Transverse colon (tissue), 3 donors: Measurements from ENCODE around the gene AHI1.

Experiments
- EP300 ChIP-seq: sonication (generic); formaldehyde crosslinking; IDR thresholded peaks from one replicate; pipeline ENCODE4 v1.6.1; 2017; ENCODE audit warnings: antibody characterized with exemption, low read depth
- POLR2A ChIP-seq: fragments of 450-650 bp; IDR thresholded peaks from one replicate; pipeline ENCODE4 v1.6.1; 2016; ENCODE audit warnings: antibody characterized with exemption, mild to moderate bottlenecking, moderate library complexity
- TF ChIP-seq, protein P1 (sequence below), 5 experiments: fragments of 200-600 bp in 3 of 5; fragments of 450-650 bp in 2 of 5; sonication (generic) in 3 of 5; IDR thresholded peaks; 1 replicate in 2 of 5; 2 replicates in 3 of 5; pipeline ENCODE4 v1.5.1; 2016 to 2017; ENCODE audit warnings: antibody characterized with exemption in 5 of 5, inconsistent platforms in 3 of 5, mild to moderate bottlenecking in 2 of 5, moderate library complexity in 1 of 5

DNA sequence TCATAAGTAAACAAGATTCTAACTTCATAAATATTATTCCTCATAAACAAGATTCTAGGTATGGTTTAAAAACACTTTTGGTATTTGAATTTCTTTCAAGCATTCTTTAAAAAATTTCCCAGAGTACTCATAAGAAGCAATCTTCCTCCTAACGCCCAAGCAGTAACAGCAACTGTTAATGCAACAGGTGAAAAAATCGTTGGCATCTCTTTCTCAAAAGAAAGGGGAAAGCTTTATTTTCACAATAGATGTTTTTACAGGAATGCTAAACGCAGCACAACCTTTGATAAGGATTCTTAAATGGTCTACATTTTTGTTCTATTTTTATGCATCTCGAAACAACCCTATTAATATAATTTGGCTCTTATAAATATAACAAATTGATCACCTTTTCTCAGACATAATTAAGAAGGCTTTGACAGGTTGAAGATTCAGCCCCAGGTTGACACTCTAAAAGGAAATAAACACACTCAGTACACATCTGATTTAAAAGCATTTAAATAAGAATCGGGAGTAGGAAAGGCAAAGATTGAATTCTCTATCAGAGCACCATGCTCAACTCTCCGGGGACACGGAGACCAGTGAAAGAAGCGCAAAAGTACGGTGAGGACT, 634 bp downstream of the AHI1 start:
- TF ChIP-seq, protein P1, sequence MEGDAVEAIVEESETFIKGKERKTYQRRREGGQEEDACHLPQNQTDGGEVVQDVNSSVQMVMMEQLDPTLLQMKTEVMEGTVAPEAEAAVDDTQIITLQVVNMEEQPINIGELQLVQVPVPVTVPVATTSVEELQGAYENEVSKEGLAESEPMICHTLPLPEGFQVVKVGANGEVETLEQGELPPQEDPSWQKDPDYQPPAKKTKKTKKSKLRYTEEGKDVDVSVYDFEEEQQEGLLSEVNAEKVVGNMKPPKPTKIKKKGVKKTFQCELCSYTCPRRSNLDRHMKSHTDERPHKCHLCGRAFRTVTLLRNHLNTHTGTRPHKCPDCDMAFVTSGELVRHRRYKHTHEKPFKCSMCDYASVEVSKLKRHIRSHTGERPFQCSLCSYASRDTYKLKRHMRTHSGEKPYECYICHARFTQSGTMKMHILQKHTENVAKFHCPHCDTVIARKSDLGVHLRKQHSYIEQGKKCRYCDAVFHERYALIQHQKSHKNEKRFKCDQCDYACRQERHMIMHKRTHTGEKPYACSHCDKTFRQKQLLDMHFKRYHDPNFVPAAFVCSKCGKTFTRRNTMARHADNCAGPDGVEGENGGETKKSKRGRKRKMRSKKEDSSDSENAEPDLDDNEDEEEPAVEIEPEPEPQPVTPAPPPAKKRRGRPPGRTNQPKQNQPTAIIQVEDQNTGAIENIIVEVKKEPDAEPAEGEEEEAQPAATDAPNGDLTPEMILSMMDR (IDR thresholded peaks at IDR 0.05), result no peak
- TF ChIP-seq POLR2A (no peak), EP300 (no peak)
